Ectodermal cell (in vitro differentiated cells): ENCODE measurements around the gene HEG1.

ENCODE experiments used
- H3K27ac ChIP-seq: 2 replicates; pipeline ENCODE4 v1.7.0; 2013; ENCODE audit warnings: mild to moderate bottlenecking, low read depth, low read length; ENCODE audit not compliant: insufficient read depth, poor library complexity, severe bottlenecking
- H3K27me3 ChIP-seq: 2 replicates; pipeline ENCODE4 v1.7.0; 2013; ENCODE audit warnings: mild to moderate bottlenecking, low read length; ENCODE audit not compliant: insufficient read depth, control insufficient read depth, poor library complexity, severe bottlenecking
- H3K36me3 ChIP-seq: one replicate; pipeline ENCODE4 v1.7.0; 2013; ENCODE audit warnings: low read length; ENCODE audit not compliant: control insufficient read depth, insufficient read depth
- H3K4me1 ChIP-seq: one replicate; pipeline ENCODE4 v1.7.0; 2013; ENCODE audit warnings: low read length; ENCODE audit not compliant: control insufficient read depth, insufficient read depth
- H3K4me3 ChIP-seq: 2 replicates; pipeline ENCODE4 v1.7.0; 2013; ENCODE audit warnings: low read depth, low read length, control low read depth; ENCODE audit not compliant: insufficient read depth
- H3K9me3 ChIP-seq: 2 replicates; pipeline ENCODE4 v1.7.0; 2013; ENCODE audit warnings: mild to moderate bottlenecking, low read length, moderate library complexity; ENCODE audit not compliant: control insufficient read depth
- WGBS, 2 experiments: methylation state at CpG; one replicate each; pipeline ENCODE4 v1.1.7; 2013; ENCODE audit warnings: missing lambda C conversion rate in 2 of 2; 5-methylcytosine and 5-hydroxymethylcytosine counted together

HEG1 gene

GRCh38 chr3:125059488-125060245 is 3.9 kb upstream of the HEG1 start:
- peaks cover 10% of the 10 kb centered on the region for H3K4me1 ChIP-seq
- 83 to 84% methylated on average over 7 of the region's 7 CpGs for WGBS, 2 experiments
- H3K27ac ChIP-seq: no peak overlapping the region
- H3K27me3 ChIP-seq: peaks cover 23% of the 10 kb centered on the region
- H3K36me3 ChIP-seq: no peaks in the 10 kb centered on the region
- H3K4me3 ChIP-seq: no peak overlapping the region
- H3K9me3 ChIP-seq: no peaks in the 10 kb centered on the region

GRCh38 chr3:125058959-125059358 is 3.2 kb upstream of the HEG1 start:
- Histone ChIP-seq H3K36me3 (no peaks in the 10 kb centered on the region), H3K4me3 (no peak overlapping the region), H3K9me3 (no peaks in the 10 kb centered on the region), H3K4me1 (peaks cover 17% of the 10 kb centered on the region), H3K27me3 (peaks cover 30% of the 10 kb centered on the region), H3K27ac (no peak overlapping the region)
- 81 to 93% methylated on average over 3 of the region's 3 CpGs for WGBS, 2 experiments

GRCh38 chr3:125058529-125058928 is 2.7 kb upstream of the HEG1 start:
- H3K9me3 ChIP-seq: no peaks in the 10 kb centered on the region
- peaks cover 19% of the 10 kb centered on the region for H3K4me1 ChIP-seq
- 83 to 88% methylated on average over 3 of the region's 3 CpGs for WGBS, 2 experiments

GRCh38 chr3:125057186-125057850 is 1.5 kb upstream of the HEG1 start:
- Histone ChIP-seq H3K27ac (no peak overlapping the region), H3K27me3 (peaks cover 36% of the 10 kb centered on the region), H3K4me1 (peaks cover 26% of the 10 kb centered on the region), H3K36me3 (no peaks in the 10 kb centered on the region), H3K4me3 (no peak overlapping the region), H3K9me3 (no peaks in the 10 kb centered on the region)
- WGBS, 2 experiments: 88 to 90% methylated on average over 3 of the region's 3 CpGs

More at GRCh38 chr3:125058529-125058928, 2.7 kb upstream of the HEG1 start:
- peaks cover 34% of the 10 kb centered on the region for H3K27me3 ChIP-seq
- H3K36me3 ChIP-seq: no peaks in the 10 kb centered on the region
- H3K4me3 ChIP-seq: no peak overlapping the region
- no peak overlapping the region for H3K27ac ChIP-seq

GRCh38 chr3:125055331-125055912 is 375 bp downstream of the HEG1 start:
- Histone ChIP-seq H3K4me1 (peaks cover 42% of the 10 kb centered on the region), H3K4me3 (peak overlapping the region; percentile 64), H3K27me3 (peaks cover 36% of the 10 kb centered on the region), H3K27ac (no peak overlapping the region), H3K36me3 (no peaks in the 10 kb centered on the region), H3K9me3 (no peaks in the 10 kb centered on the region)
- whole genome bisulfite sequencing, 2 experiments: 1% methylated on average over 78 of the region's 78 CpGs

GRCh38 chr3:125054449-125055329 is 1.1 kb downstream of the HEG1 start:
- WGBS, 2 experiments: 13% methylated on average over 17 of the region's 17 CpGs

GRCh38 chr3:125054062-125054448 is 1.7 kb downstream of the HEG1 start:
- H3K36me3 ChIP-seq: no peaks in the 10 kb centered on the region
- H3K27me3 ChIP-seq: peaks cover 36% of the 10 kb centered on the region
- H3K9me3 ChIP-seq: no peaks in the 10 kb centered on the region
- WGBS, 2 experiments: 74 to 81% methylated on average over 6 of the region's 7 CpGs
- H3K27ac ChIP-seq: no peak overlapping the region
- H3K4me3 ChIP-seq: no peak overlapping the region
- H3K4me1 ChIP-seq: peaks cover 51% of the 10 kb centered on the region

More at GRCh38 chr3:125054449-125055329, 1.1 kb downstream of the HEG1 start:
- Histone ChIP-seq H3K4me3 (peak overlapping the region; percentile 64), H3K27me3 (peaks cover 36% of the 10 kb centered on the region), H3K9me3 (no peaks in the 10 kb centered on the region), H3K27ac (no peak overlapping the region), H3K4me1 (peaks cover 49% of the 10 kb centered on the region), H3K36me3 (no peaks in the 10 kb centered on the region)

GRCh38 chr3:125053304-125053699 is 2.5 kb downstream of the HEG1 start:
- H3K27ac ChIP-seq: no peak overlapping the region
- H3K4me3 ChIP-seq: no peak overlapping the region
- WGBS, 2 experiments: 90 to 94% methylated on average over 2 of the region's 2 CpGs
- H3K36me3 ChIP-seq: no peaks in the 10 kb centered on the region
- H3K9me3 ChIP-seq: no peaks in the 10 kb centered on the region
- peaks cover 51% of the 10 kb centered on the region for H3K4me1 ChIP-seq
- peaks cover 36% of the 10 kb centered on the region for H3K27me3 ChIP-seq

- Histone ChIP-seq H3K9me3 (no peaks in the 10 kb centered on the region), H3K27me3 (peaks cover 32% of the 10 kb centered on the region), H3K4me3 (no peak overlapping the region), H3K4me1 (peaks cover 51% of the 10 kb centered on the region), H3K36me3 (no peaks in the 10 kb centered on the region), H3K27ac (no peak overlapping the region)
- 34 to 37% methylated on average over 8 of the region's 8 CpGs for WGBS, 2 experiments
These were observed 3.0 kb downstream of the HEG1 start for GRCh38 chr3:125052624-125053303.
